ENCODE measurements around the gene GNAS-AS1. TPM values are rescaled to one million over a fixed set of nuclear protein-coding genes. Genes with fewer than 3 reads are reported as not detected.
A peak's percentile ranks its signal among the peaks of the same experiment; 100 is the strongest.

GNAS-AS1 gene
- total RNA-seq, 2 donors from 2014 or later: not detected

- Histone ChIP-seq H3K4me3 (no peak overlapping the region), H3K4me1 (peaks cover 0 to 13% of the 10 kb centered on the region in 2 donors), H3K36me3 (no peaks in the 10 kb centered on the region), H3K27ac (peak overlapping the region in 1 of 2 donors; percentile 2), H3K27me3 (no peaks in the 10 kb centered on the region), H3K9me3 (no peaks in the 10 kb centered on the region)
- no peak for DNase-seq (ENCODE audit: low spot score)
- no peak for TF ChIP-seq CTCF (IDR thresholded peaks at IDR 0.05)
Observed at GRCh38 chr20:58828136-58828535, 22.6 kb downstream of the GNAS-AS1 start.

GRCh38 chr20:58826271-58826670 is 24.4 kb downstream of the GNAS-AS1 start:
- Histone ChIP-seq H3K4me1 (peaks cover 0 to 24% of the 10 kb centered on the region in 2 donors), H3K9me3 (no peaks in the 10 kb centered on the region), H3K27ac (no peak overlapping the region), H3K36me3 (no peaks in the 10 kb centered on the region), H3K27me3 (no peaks in the 10 kb centered on the region), H3K4me3 (no peak overlapping the region)
- TF ChIP-seq CTCF (IDR thresholded peaks at IDR 0.05): no peak
- DNase-seq (ENCODE audit: low spot score): no peak

- Histone ChIP-seq H3K27me3 (no peaks in the 10 kb centered on the region), H3K9me3 (no peaks in the 10 kb centered on the region), H3K27ac (no peak overlapping the region), H3K36me3 (no peaks in the 10 kb centered on the region), H3K4me1 (peaks cover 0 to 24% of the 10 kb centered on the region in 2 donors), H3K4me3 (no peak overlapping the region)
- DNase-seq (ENCODE audit: low spot score): no peak
- no peak for TF ChIP-seq CTCF (IDR thresholded peaks at IDR 0.05)
Observed at GRCh38 chr20:58825450-58825849, 25.3 kb downstream of the GNAS-AS1 start.

GRCh38 chr20:58824843-58825242 is 25.9 kb downstream of the GNAS-AS1 start:
- no peak for TF ChIP-seq CTCF (IDR thresholded peaks at IDR 0.05)
- Histone ChIP-seq H3K27ac (peak overlapping the region in 1 of 2 donors; percentile 16), H3K36me3 (no peaks in the 10 kb centered on the region), H3K9me3 (no peaks in the 10 kb centered on the region), H3K27me3 (no peaks in the 10 kb centered on the region), H3K4me3 (no peak overlapping the region), H3K4me1 (peaks cover 0 to 23% of the 10 kb centered on the region in 2 donors)
- DNase-seq (ENCODE audit: low spot score): no peak

- no peak for TF ChIP-seq CTCF (IDR thresholded peaks at IDR 0.05)
- Histone ChIP-seq H3K27me3 (no peaks in the 10 kb centered on the region), H3K4me1 (peaks cover 0 to 12% of the 10 kb centered on the region in 2 donors), H3K9me3 (no peaks in the 10 kb centered on the region), H3K4me3 (no peak overlapping the region), H3K27ac (no peak overlapping the region), H3K36me3 (no peaks in the 10 kb centered on the region)
- no peak for DNase-seq (ENCODE audit: low spot score)
Observed at GRCh38 chr20:58822748-58823730, 27.7 kb downstream of the GNAS-AS1 start.
